HL-60 (cell line): ENCODE measurements around the gene RBFOX2.

Source experiments
- DNase-seq, 2 experiments: peaks; one replicate each; pipeline ENCODE4 v3.0.0-alpha.2; 2010 to 2020; ENCODE audit warnings: low read depth in 1 of 2, low spot score in 1 of 2
- H3K27ac ChIP-seq: fragments of 250-450 bp; sonication (Bioruptor Pico); replicated peaks from 2 replicates; pipeline ENCODE4 v1.5.1; 2020; ENCODE audit warnings: mild to moderate bottlenecking, moderate library complexity
- H3K27me3 ChIP-seq: fragments of 250-450 bp; sonication (Bioruptor Pico); 2 replicates; pipeline ENCODE4 v1.5.1; 2021; ENCODE audit warnings: mild to moderate bottlenecking, moderate library complexity; ENCODE audit not compliant: insufficient read depth, poor library complexity, severe bottlenecking
- H3K4me3 ChIP-seq: replicated peaks from 2 replicates; pipeline ENCODE4 v1.5.1; 2011; ENCODE audit warnings: mild to moderate bottlenecking, control low read depth, low read length; ENCODE audit not compliant: insufficient read depth
- CTCF ChIP-seq: IDR thresholded peaks from one replicate; pipeline ENCODE4 v1.5.1; 2011; ENCODE audit warnings: low read length, control low read depth, inconsistent platforms; ENCODE audit not compliant: insufficient read depth
- GABPA ChIP-seq: IDR thresholded peaks from 2 replicates; pipeline ENCODE4 v1.6.1; 2012; ENCODE audit warnings: low read depth
- POLR2AphosphoS5 ChIP-seq: IDR thresholded peaks from 2 replicates; pipeline ENCODE4 v1.6.1; 2012; ENCODE audit warnings: low read depth
- REST ChIP-seq: IDR thresholded peaks from 2 replicates; pipeline ENCODE4 v1.6.1; 2012; ENCODE audit warnings: low read depth; ENCODE audit not compliant: insufficient replicate concordance
- SPI1 ChIP-seq: IDR thresholded peaks from 2 replicates; pipeline ENCODE4 v1.6.1; 2012; ENCODE audit warnings: low read depth, mild to moderate bottlenecking, borderline replicate concordance

RBFOX2 gene

GRCh38 chr22:35893698-35894097 is 134.9 kb downstream of the RBFOX2 start:
- peaks cover 2% of the 10 kb centered on the region for H3K27me3 ChIP-seq
- no peak for DNase-seq
- H3K27ac ChIP-seq: no peak overlapping the region
- no peak overlapping the region for H3K4me3 ChIP-seq
- no peak for TF ChIP-seq REST
- no peak for TF ChIP-seq SPI1
- TF ChIP-seq CTCF: no peak
- no peak for TF ChIP-seq GABPA
- no peak for TF ChIP-seq POLR2AphosphoS5

- Histone ChIP-seq H3K27ac (no peak overlapping the region), H3K27me3 (peaks cover 2% of the 10 kb centered on the region), H3K4me3 (no peak overlapping the region)
- no peak for TF ChIP-seq POLR2AphosphoS5
- no peak for TF ChIP-seq GABPA
- no peak for TF ChIP-seq REST
- no peak for TF ChIP-seq SPI1
- TF ChIP-seq CTCF: no peak
- DNase-seq: no peak
Observed at GRCh38 chr22:35892192-35892591, 136.4 kb downstream of the RBFOX2 start.

- no peak for TF ChIP-seq SPI1
- TF ChIP-seq CTCF: no peak
- TF ChIP-seq REST: no peak
- no peak for TF ChIP-seq POLR2AphosphoS5
- TF ChIP-seq GABPA: no peak
- Histone ChIP-seq H3K27me3 (peaks cover 2% of the 10 kb centered on the region), H3K27ac (no peak overlapping the region), H3K4me3 (no peak overlapping the region)
- DNase-seq: no peak
Observed at GRCh38 chr22:35891442-35891841, 137.2 kb downstream of the RBFOX2 start.
